ENCODE results near the gene GREB1L. TPM values are rescaled to one million over a fixed set of nuclear protein-coding genes. Genes with fewer than 3 reads are reported as not detected.

GREB1L gene
- total and polyA plus RNA-seq, 9 of the 15 experiments (the other 6 are each of a cell fraction or from before 2014, with no cell fraction given) = 0.03 TPM; not detected in 8

DNA sequence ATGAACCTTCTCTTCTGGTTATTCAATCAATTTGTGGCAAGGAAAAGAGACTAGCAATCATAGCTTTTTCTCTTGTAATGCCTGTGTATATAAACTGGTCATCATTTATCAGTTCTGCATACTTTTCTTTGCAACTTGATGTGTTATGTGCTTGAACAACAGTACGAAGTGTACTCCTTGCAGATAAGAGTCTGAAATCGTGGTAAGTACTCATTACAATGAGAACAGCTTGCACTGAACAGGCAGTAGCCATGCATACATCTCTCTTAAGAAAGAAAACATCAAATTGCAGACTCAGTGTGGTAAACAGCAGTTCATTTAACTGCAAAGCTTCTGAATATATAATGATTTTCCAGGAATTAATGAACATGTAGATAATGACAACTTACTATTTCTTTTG is 64.3 kb downstream of the GREB1L start:
- H3K36me3 ChIP-seq (ENCODE audit: control insufficient read depth, insufficient read depth, low read length) = no peaks in the 10 kb centered on the region
- H3K9me3 ChIP-seq (replicated peaks; ENCODE audit: control insufficient read depth, insufficient read depth, low read depth, low read length) = no peaks in the 10 kb centered on the region
- H3K27ac ChIP-seq (ENCODE audit: extremely low read depth, low read depth, low read length) = no peak overlapping the region
- no peak overlapping the region for H3K4me2 ChIP-seq (ENCODE audit: insufficient read depth, low read length)
- no peaks in the 10 kb centered on the region for H3K4me1 ChIP-seq (replicated peaks in 1 of 2; ENCODE audit: control insufficient read depth in 2 of 2, insufficient read depth in 2 of 2, low read length in 2 of 2)
- no peak overlapping the region for H2AFZ ChIP-seq (ENCODE audit: low read depth, low read length)
- H3K9ac ChIP-seq (ENCODE audit: insufficient read depth in 1 of 2, low read depth in 2 of 2, low read length in 2 of 2) = no peak overlapping the region
- ATAC-seq = no peak
- ChIA-PET CTCF (ENCODE audit: low intra/inter-chr PET ratio) (no interaction called here), POLR2A (interaction anchor here (1.1 kb wide), 1 partner anchor 11 kb away, joined by 4 read pairs; no protein-coding TSS in a partner anchor)
- intact Hi-C loops (cut with micrococcal nuclease) = no loop called here
- FAIRE-seq = no peak
- H3K27me3 ChIP-seq (ENCODE audit: control insufficient read depth in 2 of 2, insufficient read depth in 2 of 2, low read length in 2 of 2) = no peaks in the 10 kb centered on the region
- no peak for DNase-seq (ENCODE audit: extremely low read depth in 1 of 4, low spot score in 3 of 4)
- 0% methylated on average over 2 of the region's 2 CpGs for WGBS (ENCODE audit: insufficient coverage, low coverage, missing lambda C conversion rate)
- TF ChIP-seq CBFB (CRISPR knock-in tag; IDR thresholded peaks at IDR 0.05) (no peak), YY1 (IDR thresholded peaks at IDR 0.05; ENCODE audit: borderline replicate concordance in 1 of 3, control insufficient read depth in 1 of 3, extremely low read depth in 1 of 3, insufficient read depth in 3 of 3, insufficient read length in 1 of 3, insufficient replicate concordance in 2 of 3, low read depth in 1 of 3, low read length in 2 of 3) (no peak), KLF10 (CRISPR knock-in tag; IDR thresholded peaks at IDR 0.05) (no peak), NFRKB (IDR thresholded peaks at IDR 0.05; ENCODE audit: low read depth) (no peak)
- in situ Hi-C loops (cut with MboI) = no loop called here
- BruUV-seq (replicated peaks) = no TSS peak
- no peak overlapping the region for H3K4me3 ChIP-seq
- H4K20me1 ChIP-seq (replicated peaks; ENCODE audit: control insufficient read depth, insufficient read depth, low read length) = no peaks in the 10 kb centered on the region
- no peaks in the 10 kb centered on the region for H3K9me1 ChIP-seq (ENCODE audit: control insufficient read depth, insufficient read depth, low read length)
- no peaks in the 10 kb centered on the region for H3K79me2 ChIP-seq (ENCODE audit: control insufficient read depth, insufficient read depth, low read length)

DNA sequence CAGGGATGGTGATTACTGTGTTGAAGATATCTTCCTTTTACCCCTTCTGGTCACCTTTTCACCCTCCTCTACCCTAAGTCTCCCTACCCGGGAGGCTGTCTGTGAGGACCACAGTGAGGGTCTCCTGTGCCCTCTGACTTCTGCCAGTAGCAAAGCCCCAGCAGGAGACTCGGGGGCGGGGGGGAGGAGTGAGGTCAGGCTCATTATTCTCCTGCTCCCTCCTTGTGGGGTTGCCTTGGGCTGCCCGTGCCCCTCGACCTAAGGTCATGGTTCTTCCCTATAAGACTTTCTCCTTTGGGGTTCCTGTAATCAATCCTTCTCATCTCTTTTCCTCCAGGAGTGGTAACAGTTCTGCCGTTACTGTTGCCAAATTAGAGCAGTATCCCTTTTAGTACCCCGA is 65.5 kb downstream of the GREB1L start:
- Histone ChIP-seq H3K79me2 (ENCODE audit: control insufficient read depth, insufficient read depth, low read length) (no peaks in the 10 kb centered on the region), H3K9me1 (ENCODE audit: control insufficient read depth, insufficient read depth, low read length) (no peaks in the 10 kb centered on the region), H4K20me1 (replicated peaks; ENCODE audit: control insufficient read depth, insufficient read depth, low read length) (no peaks in the 10 kb centered on the region), H3K9me3 (replicated peaks; ENCODE audit: control insufficient read depth, insufficient read depth, low read depth, low read length) (no peaks in the 10 kb centered on the region), H3K36me3 (ENCODE audit: control insufficient read depth, insufficient read depth, low read length) (no peaks in the 10 kb centered on the region), H3K27ac (ENCODE audit: extremely low read depth, low read depth, low read length) (no peak overlapping the region), H3K4me1 (replicated peaks in 1 of 2; ENCODE audit: control insufficient read depth in 2 of 2, insufficient read depth in 2 of 2, low read length in 2 of 2) (no peaks in the 10 kb centered on the region), H3K9ac (ENCODE audit: insufficient read depth in 1 of 2, low read depth in 2 of 2, low read length in 2 of 2) (no peak overlapping the region), H2AFZ (ENCODE audit: low read depth, low read length) (no peak overlapping the region), H3K27me3 (ENCODE audit: control insufficient read depth in 2 of 2, insufficient read depth in 2 of 2, low read length in 2 of 2) (no peaks in the 10 kb centered on the region), H3K4me2 (ENCODE audit: insufficient read depth, low read length) (no peak overlapping the region), H3K4me3 (no peak overlapping the region)
- intact Hi-C loops (cut with micrococcal nuclease) (no loop called here), in situ Hi-C loops (cut with MboI) (no loop called here)
- no peak for ATAC-seq
- 0% methylated on average over 5 of the region's 7 CpGs for WGBS (ENCODE audit: insufficient coverage, low coverage, missing lambda C conversion rate)
- no TSS peak for BruUV-seq (replicated peaks)
- CTCF ChIA-PET (ENCODE audit: low intra/inter-chr PET ratio) = no interaction called here
- no peak for FAIRE-seq
- POLR2A ChIA-PET = interaction anchor here (1.1 kb wide), 1 partner anchor 12 kb away, joined by 4 read pairs; no protein-coding TSS in a partner anchor
- no peak for DNase-seq (ENCODE audit: extremely low read depth in 1 of 4, low spot score in 3 of 4)
- no peak for TF ChIP-seq ZHX1 (conservative IDR thresholded peaks at IDR 0.05; ENCODE audit: low read length)
- no peak for TF ChIP-seq CEBPG (CRISPR knock-in tag; IDR thresholded peaks at IDR 0.05)
- TF ChIP-seq CEBPG (tag; conservative IDR thresholded peaks at IDR 0.05 in 1 of 2, IDR thresholded peaks at IDR 0.05 in 1 of 2) = no peak
- no peak for TF ChIP-seq CC2D1A (IDR thresholded peaks at IDR 0.05)
- no peak for TF ChIP-seq POU5F1 (IDR thresholded peaks at IDR 0.05; ENCODE audit: borderline replicate concordance, low read depth, low read length, partially characterized antibody)
- TF ChIP-seq RNF219 (CRISPR knock-in tag; IDR thresholded peaks at IDR 0.05) = no peak
